Measurements from ENCODE around the gene MED1.
"Not testable (repeated sequence)": the region's sequence is repeated elsewhere in the genome, so short reads cannot be mapped to it uniquely, and the experiment has no call there.

MED1 gene

DNA sequence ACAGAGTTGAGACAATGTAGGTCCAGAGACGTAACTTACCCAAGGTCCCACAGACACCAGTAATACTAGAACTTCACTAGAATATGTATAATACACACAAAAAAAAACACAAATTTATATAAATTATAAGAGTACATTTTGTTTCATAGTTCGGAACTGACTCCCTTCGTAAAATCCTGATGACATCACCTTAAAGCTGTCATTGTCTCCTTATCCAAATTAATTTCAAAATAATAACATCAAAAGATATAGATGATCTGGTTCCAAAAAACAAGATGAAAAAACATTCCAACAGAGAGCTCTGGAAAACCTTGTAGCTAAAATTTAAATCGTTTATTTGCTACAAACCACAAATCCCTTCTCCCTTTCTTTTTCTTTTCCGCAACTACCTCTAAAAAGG, 59.6 kb downstream of the MED1 start:
- Histone ChIP-seq H3K79me2 (ENCODE audit: insufficient read depth, low read length) (peaks cover 41% of the 10 kb centered on the region; the same call in 1 of the 2 replicates), H3K9me3 (ENCODE audit: insufficient read depth, low read length, severe bottlenecking) (no peaks in the 10 kb centered on the region), H3K4me1 (ENCODE audit: insufficient read depth, low read length) (no peaks in the 10 kb centered on the region), H3K36me3 (ENCODE audit: insufficient read depth, low read length) (no peaks in the 10 kb centered on the region; the same call in 1 of the 2 replicates), H3K27me3 (ENCODE audit: insufficient read depth, low read length, poor library complexity) (no peaks in the 10 kb centered on the region), H3K27ac (ENCODE audit: low read length) (no peak overlapping the region), H3K9ac (ENCODE audit: low read depth, low read length) (no peak overlapping the region), H3K4me3 (ENCODE audit: low read depth in 1 of 2, low read length in 2 of 2) (no peak overlapping the region), H2AFZ (ENCODE audit: low read depth, low read length) (no peak overlapping the region), H3K4me2 (ENCODE audit: insufficient read depth, low read length) (no peak overlapping the region), H4K20me1 (ENCODE audit: insufficient read depth, low read length) (no peaks in the 10 kb centered on the region; the same call in 1 of the 2 replicates)
- no peak for DNase-seq
- no peak for ATAC-seq (ENCODE audit: insufficient read depth, low read depth)
- TF ChIP-seq EZH2 (IDR thresholded peaks at IDR 0.05; ENCODE audit: borderline replicate concordance, low read depth, low read length, severe bottlenecking) = no peak
- TF ChIP-seq, protein P1, sequence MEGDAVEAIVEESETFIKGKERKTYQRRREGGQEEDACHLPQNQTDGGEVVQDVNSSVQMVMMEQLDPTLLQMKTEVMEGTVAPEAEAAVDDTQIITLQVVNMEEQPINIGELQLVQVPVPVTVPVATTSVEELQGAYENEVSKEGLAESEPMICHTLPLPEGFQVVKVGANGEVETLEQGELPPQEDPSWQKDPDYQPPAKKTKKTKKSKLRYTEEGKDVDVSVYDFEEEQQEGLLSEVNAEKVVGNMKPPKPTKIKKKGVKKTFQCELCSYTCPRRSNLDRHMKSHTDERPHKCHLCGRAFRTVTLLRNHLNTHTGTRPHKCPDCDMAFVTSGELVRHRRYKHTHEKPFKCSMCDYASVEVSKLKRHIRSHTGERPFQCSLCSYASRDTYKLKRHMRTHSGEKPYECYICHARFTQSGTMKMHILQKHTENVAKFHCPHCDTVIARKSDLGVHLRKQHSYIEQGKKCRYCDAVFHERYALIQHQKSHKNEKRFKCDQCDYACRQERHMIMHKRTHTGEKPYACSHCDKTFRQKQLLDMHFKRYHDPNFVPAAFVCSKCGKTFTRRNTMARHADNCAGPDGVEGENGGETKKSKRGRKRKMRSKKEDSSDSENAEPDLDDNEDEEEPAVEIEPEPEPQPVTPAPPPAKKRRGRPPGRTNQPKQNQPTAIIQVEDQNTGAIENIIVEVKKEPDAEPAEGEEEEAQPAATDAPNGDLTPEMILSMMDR (IDR thresholded peaks at IDR 0.05; ENCODE audit: borderline replicate concordance, extremely low read depth, low read length, poor library complexity, severe bottlenecking) = no peak

DNA sequence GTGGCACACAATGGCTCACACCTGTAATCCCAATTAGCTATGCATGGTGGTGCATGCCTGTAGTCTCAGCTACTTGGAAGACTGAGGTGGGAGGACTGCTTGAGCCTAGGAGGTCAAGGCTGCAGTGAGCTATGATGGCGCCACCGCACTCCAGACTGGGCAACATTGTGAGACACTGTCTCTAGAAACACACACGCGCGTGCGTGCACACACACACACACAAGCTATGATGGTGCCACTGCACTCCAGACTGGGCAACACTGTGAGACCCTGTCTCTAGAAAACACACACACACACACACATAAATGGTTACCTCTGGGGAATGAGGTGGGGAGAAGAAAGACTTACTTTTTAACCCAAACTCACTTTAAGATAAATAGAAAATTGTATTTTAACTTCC, 66.0 kb downstream of the MED1 start:
- Histone ChIP-seq H3K4me1 (ENCODE audit: insufficient read depth, low read length) (no peaks in the 10 kb centered on the region), H4K20me1 (ENCODE audit: insufficient read depth, low read length) (peaks cover 19% of the 10 kb centered on the region), H3K36me3 (ENCODE audit: insufficient read depth, low read length) (no peaks in the 10 kb centered on the region; the same call in 1 of the 2 replicates), H3K4me2 (ENCODE audit: insufficient read depth, low read length) (no peak overlapping the region), H3K9ac (ENCODE audit: low read depth, low read length) (no peak overlapping the region), H3K9me3 (ENCODE audit: insufficient read depth, low read length, severe bottlenecking) (no peaks in the 10 kb centered on the region), H3K27me3 (ENCODE audit: insufficient read depth, low read length, poor library complexity) (no peaks in the 10 kb centered on the region), H3K79me2 (ENCODE audit: insufficient read depth, low read length) (peaks cover 24% of the 10 kb centered on the region), H3K27ac (ENCODE audit: low read length) (no peak overlapping the region), H3K4me3 (ENCODE audit: low read depth in 1 of 2, low read length in 2 of 2) (no peak overlapping the region), H2AFZ (ENCODE audit: low read depth, low read length) (no peak overlapping the region)
- ATAC-seq (ENCODE audit: insufficient read depth, low read depth) (no peak), DNase-seq (no peak)
- TF ChIP-seq, protein P1 (IDR thresholded peaks at IDR 0.05; ENCODE audit: borderline replicate concordance, extremely low read depth, low read length, poor library complexity, severe bottlenecking) = no peak
- no peak for TF ChIP-seq EZH2 (IDR thresholded peaks at IDR 0.05; ENCODE audit: borderline replicate concordance, low read depth, low read length, severe bottlenecking)

DNA sequence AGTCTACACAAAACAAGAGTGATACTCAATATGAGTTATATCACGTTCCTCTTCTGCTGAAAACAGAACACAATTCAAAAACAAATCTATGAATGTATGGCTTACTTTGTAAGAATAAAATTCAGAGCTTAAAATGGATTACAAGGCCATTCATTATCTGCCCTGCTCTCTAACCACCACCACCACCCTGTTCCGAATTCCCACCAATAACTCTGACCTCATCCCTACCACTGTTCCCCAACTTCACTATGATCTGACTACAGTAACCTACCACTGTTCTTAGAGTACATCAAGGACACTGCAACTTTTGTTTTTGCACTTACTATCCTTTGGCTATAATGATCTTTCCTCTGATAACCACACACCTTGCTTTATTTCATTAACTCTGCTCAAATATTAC, 70.9 kb downstream of the MED1 start:
- peaks cover 21% of the 10 kb centered on the region for H3K79me2 ChIP-seq (ENCODE audit: insufficient read depth, low read length)
- H3K4me2 ChIP-seq (ENCODE audit: insufficient read depth, low read length) = no peak overlapping the region
- no peaks in the 10 kb centered on the region for H3K36me3 ChIP-seq (ENCODE audit: insufficient read depth, low read length)
- H2AFZ ChIP-seq (ENCODE audit: low read depth, low read length) = no peak overlapping the region
- ATAC-seq (ENCODE audit: insufficient read depth, low read depth) = no peak
- TF ChIP-seq, protein P1 (IDR thresholded peaks at IDR 0.05; ENCODE audit: borderline replicate concordance, extremely low read depth, low read length, poor library complexity, severe bottlenecking) = no peak
- TF ChIP-seq EZH2 (IDR thresholded peaks at IDR 0.05; ENCODE audit: borderline replicate concordance, low read depth, low read length, severe bottlenecking) = no peak
- H3K27me3 ChIP-seq (ENCODE audit: insufficient read depth, low read length, poor library complexity) = no peaks in the 10 kb centered on the region
- H3K9me3 ChIP-seq (ENCODE audit: insufficient read depth, low read length, severe bottlenecking) = no peaks in the 10 kb centered on the region
- no peak overlapping the region for H3K4me3 ChIP-seq (ENCODE audit: low read depth in 1 of 2, low read length in 2 of 2)
- no peak overlapping the region for H3K9ac ChIP-seq (ENCODE audit: low read depth, low read length)
- H3K27ac ChIP-seq (ENCODE audit: low read length) = no peak overlapping the region
- no peaks in the 10 kb centered on the region for H3K4me1 ChIP-seq (ENCODE audit: insufficient read depth, low read length)
- no peak for DNase-seq
- H4K20me1 ChIP-seq (ENCODE audit: insufficient read depth, low read length) = peaks cover 20% of the 10 kb centered on the region

DNA sequence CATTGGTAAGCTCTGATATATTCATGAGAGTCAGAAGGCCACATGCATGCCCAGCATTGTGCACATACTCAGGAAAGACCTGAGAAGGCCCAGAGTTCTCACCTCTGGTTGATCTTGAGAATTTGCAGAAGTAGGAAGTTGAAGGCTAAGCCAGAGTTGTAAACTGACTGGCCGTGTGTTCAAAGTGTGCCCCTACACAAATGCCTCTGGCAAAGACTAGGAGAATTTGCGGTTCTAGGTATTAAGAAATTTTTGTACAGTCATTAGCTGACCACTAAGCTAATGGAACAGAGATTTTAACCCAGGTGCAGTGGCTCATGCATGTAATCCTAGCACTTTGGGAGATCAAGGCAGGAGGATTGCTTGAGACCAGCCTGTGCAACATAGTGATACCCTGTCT, 74.6 kb downstream of the MED1 start:
- no peak overlapping the region for H3K4me3 ChIP-seq (ENCODE audit: low read depth in 1 of 2, low read length in 2 of 2)

DNA sequence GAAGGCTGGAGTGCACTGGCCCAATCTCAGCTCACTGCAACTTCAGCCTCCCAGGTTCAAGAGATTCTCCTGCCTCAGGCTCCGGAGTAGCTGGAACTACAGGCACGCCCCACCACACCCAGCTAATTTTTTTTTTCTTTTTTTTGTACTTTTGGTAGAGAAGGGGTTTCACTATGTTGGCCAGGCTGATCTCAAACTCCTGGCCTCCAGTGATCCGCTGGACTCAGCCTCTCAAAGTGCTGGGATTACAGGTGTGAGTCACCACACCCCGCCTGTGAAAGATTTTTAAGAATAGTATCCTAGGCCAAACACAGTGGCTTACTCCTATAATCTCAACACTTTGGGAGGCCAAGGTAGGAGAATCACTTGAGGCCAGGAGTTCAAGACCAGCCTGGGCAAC, 83.3 kb downstream of the MED1 start:
- H3K9me3 ChIP-seq (ENCODE audit: insufficient read depth, low read length, severe bottlenecking); H4K20me1 ChIP-seq (ENCODE audit: insufficient read depth, low read length); H3K27me3 ChIP-seq (ENCODE audit: insufficient read depth, low read length, poor library complexity); H2AFZ ChIP-seq (ENCODE audit: low read depth, low read length); H3K4me3 ChIP-seq (ENCODE audit: low read depth in 1 of 2, low read length in 2 of 2); H3K79me2 ChIP-seq (ENCODE audit: insufficient read depth, low read length); ATAC-seq (ENCODE audit: insufficient read depth, low read depth); DNase-seq; H3K4me1 ChIP-seq (ENCODE audit: insufficient read depth, low read length); H3K27ac ChIP-seq (ENCODE audit: low read length); H3K36me3 ChIP-seq (ENCODE audit: insufficient read depth, low read length); H3K4me2 ChIP-seq (ENCODE audit: insufficient read depth, low read length); H3K9ac ChIP-seq (ENCODE audit: low read depth, low read length): not testable (repeated sequence)

More for the DNA sequence above, 74.6 kb downstream of the MED1 start:
- H3K36me3 ChIP-seq (ENCODE audit: insufficient read depth, low read length) = no peaks in the 10 kb centered on the region
- no peaks in the 10 kb centered on the region for H3K9me3 ChIP-seq (ENCODE audit: insufficient read depth, low read length, severe bottlenecking)
- H2AFZ ChIP-seq (ENCODE audit: low read depth, low read length) = no peak overlapping the region
- ATAC-seq (ENCODE audit: insufficient read depth, low read depth) (no peak), DNase-seq (no peak)
- no peaks in the 10 kb centered on the region for H3K27me3 ChIP-seq (ENCODE audit: insufficient read depth, low read length, poor library complexity)
- H3K79me2 ChIP-seq (ENCODE audit: insufficient read depth, low read length) = peaks cover 15% of the 10 kb centered on the region; the same call in 1 of the 2 replicates
- TF ChIP-seq, protein P1 (IDR thresholded peaks at IDR 0.05; ENCODE audit: borderline replicate concordance, extremely low read depth, low read length, poor library complexity, severe bottlenecking) = no peak
- TF ChIP-seq EZH2 (IDR thresholded peaks at IDR 0.05; ENCODE audit: borderline replicate concordance, low read depth, low read length, severe bottlenecking) = no peak
- no peaks in the 10 kb centered on the region for H3K4me1 ChIP-seq (ENCODE audit: insufficient read depth, low read length)
- no peak overlapping the region for H3K4me2 ChIP-seq (ENCODE audit: insufficient read depth, low read length)
- H4K20me1 ChIP-seq (ENCODE audit: insufficient read depth, low read length) = peaks cover 17% of the 10 kb centered on the region
- no peak overlapping the region for H3K9ac ChIP-seq (ENCODE audit: low read depth, low read length)
- H3K27ac ChIP-seq (ENCODE audit: low read length) = no peak overlapping the region
